GM21447 (cell line): ENCODE data around the gene SAMHD1.
A peak's percentile ranks its signal among the peaks of the same experiment; 100 is the strongest.
"Not testable (repeated sequence)": the region's sequence is repeated elsewhere in the genome, so short reads cannot be mapped to it uniquely, and the experiment has no call there.

Source experiments
- ATAC-seq: cut with Tn5 transposase; IDR thresholded peaks from one replicate; pipeline ENCODE4 v1.9.1; 2021; ENCODE audit not compliant: unreplicated experiment

Gene SAMHD1

DNA sequence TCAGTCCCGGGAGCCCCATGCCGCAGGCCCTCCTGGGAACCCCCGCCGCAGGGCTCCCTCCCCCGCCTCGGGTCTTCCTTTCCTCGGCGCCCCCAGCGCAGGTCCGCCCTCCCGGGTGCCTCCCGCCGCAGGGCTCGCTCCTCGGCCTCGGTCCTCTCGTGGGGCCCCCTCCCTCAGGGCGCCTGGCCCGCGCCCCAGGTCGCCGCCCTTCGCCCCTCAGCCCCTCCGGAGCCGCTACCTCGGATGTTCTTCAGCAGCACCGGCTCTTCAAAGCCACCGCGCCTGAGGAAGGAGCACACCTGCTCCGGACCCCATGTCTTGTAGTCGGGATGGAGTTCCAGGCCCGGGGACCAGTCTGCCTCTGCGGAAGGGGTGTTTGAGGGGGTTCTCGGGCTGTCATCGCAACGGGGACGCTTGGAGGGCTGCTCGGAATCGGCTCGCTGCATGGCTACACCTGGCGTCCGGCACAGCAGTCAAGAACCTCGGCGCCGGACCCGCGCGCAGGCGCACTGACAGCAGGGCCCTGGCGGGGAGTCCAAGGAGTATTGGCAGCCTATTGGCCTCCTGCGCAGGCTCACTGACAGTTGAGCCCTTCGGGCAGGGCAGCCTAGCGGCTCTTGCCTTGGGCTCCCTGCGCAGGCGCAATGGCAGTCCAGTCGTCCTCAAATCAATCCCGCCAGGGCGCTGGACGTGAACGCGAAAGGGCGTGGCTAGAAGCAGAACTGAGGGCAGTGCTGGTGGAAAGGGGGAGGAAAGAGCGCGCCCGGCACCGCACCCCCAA is at the start of gene SAMHD1:
TSS of gene SAMHD1 (minus strand) at position 511 of the 781 bp plus-strand sequence. CDS start at position 446, 65 bp downstream.
- ATAC-seq, result peak; percentile 84

DNA sequence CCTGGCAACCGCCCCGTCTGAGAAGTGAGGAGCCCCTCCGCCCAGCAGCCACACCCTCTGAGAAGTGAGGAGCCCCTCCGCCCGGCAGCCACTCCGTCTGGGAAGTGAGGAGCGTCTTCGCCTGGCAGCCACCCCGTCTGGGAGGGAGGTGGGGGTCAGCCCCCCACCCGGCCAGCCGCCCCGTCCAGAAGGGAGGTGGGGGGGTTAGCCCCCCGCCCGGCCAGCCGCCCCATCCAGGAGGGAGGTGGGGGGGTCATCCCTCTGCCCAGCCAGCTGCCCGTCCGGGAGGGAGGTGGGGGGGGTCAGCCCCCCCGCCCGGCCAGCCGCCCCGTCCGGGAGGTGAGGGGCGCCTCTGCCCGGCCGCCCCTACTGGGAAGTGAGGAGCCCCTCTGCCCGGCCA is 48.7 kb upstream of the SAMHD1 start:
- not testable (repeated sequence) for ATAC-seq

DNA sequence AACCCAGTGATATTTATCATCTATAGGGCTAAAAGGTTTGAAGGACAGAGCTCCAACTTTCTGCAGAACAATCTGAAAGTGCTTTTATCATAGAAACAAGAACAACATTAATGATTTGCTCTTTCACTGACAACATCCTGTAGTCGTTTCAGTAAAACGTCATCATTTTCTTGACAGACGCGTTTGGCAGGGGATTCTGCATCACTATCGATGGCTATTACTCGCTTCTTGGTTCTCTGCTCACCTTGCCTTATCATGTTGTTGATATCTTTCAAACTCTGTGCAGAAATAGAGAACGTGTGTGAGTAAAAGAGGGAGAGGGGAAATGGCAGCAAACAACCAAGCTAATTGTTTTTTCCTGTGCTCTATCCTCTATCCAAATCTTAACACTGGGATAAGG is 47.1 kb upstream of the SAMHD1 start:
- ATAC-seq, result no peak

DNA sequence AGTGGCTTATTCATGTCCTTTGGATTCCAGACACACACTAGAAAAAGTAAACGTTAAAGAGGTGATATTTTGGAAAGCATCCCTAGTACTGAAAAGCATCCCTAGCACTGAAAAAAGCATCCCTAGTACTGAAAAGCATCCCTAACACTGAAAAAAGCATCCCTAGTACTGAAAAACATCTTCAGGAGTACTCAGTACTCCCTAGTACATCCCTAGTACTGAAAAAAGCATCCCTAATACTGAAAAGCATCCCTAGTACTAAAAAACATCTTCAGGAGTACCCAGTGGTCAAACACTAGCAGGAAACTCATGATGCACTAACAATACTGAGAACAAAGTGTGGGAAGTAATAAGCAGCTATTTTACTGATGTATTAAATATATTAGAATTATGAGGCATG is 45.6 kb upstream of the SAMHD1 start:
- no peak for ATAC-seq

DNA sequence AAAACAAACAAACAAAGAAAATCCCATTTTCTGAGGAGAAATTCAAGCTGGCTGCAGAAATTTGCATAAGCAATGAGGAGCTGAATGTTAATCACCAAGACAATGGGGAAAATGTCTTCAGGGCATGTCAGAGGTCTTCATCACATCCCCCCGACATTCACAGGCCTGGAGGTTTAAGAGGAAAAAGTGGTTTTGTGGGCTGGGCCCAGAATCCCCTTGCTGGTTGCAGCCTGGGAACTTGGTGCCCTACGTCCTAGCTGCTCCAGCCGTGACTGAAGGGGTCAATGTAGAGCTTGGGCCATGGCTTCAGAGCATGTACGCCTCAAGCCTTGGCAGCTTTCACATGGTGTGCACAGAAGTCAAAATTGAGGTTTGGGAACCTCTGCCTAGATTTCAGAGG is 42.7 kb upstream of the SAMHD1 start:
- ATAC-seq, result not testable (repeated sequence)

DNA sequence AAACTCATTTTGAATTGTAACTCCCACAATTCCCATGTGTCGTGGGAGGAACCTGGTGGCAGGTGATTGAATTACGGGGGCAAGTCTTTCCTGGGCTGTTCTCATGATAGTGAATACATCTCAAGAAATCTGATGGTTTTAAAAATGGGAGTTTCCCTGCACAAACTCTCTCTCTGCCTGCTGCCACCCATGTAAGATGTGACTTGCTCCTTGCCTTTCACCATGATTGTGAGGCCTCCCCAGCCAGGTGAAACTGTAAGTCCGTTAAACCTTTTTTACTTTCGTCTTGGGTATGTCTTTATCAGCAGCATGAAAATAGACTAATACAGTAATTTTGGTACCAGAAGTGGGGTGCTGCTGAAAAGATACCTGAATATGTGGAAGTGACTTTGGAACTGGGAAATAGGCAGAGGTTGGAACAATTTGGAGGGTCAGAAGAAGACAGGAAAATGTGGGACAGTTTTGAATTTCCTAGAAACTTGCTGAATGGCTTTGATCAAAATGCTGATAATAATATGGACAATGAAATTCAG is 41.4 kb upstream of the SAMHD1 start:
- ATAC-seq, result no peak

DNA sequence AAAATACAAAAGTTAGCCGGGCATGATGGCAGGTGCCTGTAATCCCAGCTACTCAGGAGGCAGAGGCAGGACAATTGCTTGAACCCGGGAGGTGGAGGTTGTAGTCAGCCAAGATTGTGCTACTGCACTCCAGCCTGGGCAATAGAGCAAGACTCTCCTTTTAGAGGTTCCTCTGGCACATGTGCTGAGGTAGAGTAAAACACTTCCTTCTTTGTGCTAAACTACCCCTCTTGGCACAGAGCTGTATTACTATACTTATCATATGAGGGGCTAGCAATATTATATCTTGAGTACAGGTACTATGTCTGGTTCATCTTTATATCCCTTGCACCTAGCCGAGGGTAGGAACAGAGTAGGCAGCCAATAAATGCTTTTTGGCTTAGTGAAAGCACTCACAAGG is 40.2 kb upstream of the SAMHD1 start:
- no peak for ATAC-seq

DNA sequence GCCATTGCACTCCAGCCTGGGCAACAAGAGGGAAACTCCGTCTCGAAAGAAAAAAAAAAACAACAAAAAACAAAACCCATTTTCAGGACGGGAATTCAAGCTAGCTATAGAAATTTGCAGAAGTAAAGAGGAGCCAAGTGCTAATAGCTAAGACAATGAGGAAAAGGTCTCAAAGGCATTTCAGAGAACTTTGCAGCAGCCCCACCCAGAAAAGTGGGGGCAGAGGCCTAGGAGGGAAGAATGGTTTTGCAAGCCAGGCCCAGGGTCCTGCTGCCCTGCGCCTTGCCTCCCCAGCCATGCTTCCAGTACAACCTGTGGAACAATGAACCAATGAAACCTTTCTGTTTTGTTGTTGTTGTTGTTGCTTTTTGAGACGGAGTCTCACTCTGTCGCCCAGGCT is 38.3 kb upstream of the SAMHD1 start:
- no peak for ATAC-seq

DNA sequence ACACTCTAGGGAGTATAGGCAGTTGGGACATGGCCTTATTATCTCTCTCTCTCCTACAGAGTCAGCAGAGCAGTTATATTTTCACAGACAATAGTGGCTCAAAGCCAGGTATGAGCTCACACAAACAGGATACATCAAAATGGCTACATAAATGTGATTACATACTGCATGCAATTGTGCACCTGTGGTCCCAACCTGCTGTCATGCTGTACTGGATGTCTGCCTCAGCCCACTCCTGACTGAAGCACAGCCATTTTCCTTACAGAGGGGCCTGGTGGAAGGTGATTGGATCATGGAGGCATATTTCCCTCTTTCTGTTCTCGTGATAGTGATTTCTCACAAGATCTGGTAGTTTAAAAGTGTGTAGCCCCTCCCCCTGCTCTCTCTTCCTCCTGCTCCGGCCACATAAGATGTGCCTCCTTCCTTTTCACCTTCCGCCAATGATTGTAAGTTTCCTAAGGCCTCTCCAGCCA is 37.0 kb upstream of the SAMHD1 start:
- no peak for ATAC-seq

DNA sequence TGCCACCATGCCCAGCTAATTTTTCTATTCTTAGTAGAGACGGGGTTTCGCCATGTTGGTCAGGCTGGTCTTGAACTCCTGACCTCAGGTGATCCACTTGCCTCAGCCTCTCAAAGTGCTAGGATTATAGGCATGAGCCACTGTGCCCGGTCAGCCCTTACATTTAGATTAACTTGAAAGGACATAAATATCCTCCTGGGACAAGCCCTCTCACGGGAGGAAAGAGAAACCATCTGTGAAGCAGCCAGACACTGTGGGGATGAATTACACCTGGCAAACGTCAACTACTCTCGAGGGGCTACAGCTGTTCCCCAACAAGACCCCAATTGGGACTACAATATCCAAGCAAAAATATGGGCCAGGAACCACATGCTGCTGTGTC is 32.7 kb upstream of the SAMHD1 start:
- ATAC-seq, result no peak

DNA sequence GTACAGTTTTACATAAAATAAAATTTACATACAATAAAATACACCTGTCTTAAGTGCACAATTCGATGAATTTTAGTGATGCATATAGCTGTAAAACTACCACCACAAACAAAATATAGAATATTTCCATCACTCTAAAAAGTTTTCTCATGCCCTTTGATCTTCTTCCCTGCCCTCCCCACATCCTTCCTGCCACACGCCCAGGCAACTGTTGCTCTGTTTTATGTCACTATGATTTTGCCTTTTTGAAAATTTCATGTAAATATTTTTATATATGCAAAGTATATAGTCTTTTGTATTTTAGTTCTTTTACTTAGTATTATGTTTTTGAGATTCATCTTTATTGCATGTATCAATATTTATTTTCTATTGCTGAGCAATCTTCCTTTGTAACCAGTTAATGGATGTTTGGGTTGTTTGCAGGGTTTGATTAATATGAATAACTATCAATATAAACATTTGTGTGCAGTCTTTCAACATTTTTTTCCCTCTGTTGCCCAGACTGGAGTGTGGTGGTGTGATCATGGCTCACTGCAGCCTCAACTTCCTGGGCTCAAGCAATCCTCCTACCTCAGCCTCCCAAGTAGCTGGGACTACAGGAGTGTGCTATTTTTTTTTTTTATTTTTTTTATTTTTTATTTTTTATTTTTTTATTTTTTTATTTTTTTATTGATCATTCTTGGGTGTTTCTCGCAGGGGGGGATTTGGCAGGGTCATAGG is 23.8 kb upstream of the SAMHD1 start:
- no peak for ATAC-seq

DNA sequence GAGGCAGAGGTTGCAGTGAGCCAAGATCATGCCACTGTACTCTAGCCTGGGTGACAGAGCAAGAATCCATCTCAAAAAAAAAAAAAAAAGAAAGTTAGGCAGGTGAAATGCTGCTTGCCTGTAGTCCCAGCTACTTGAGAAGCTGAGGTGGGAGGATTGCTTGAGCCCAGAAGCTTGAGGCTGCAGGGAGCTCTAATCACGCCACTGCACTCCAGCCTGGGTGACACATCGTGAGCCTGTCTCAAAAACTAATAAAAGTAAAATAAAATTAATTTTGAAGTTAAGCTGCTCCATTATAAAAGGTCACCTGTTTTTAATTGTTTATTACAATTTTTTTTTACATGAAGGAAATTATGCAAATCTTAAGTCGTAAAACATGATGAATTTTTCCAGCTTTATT is 23.2 kb upstream of the SAMHD1 start:
- ATAC-seq, result no peak

DNA sequence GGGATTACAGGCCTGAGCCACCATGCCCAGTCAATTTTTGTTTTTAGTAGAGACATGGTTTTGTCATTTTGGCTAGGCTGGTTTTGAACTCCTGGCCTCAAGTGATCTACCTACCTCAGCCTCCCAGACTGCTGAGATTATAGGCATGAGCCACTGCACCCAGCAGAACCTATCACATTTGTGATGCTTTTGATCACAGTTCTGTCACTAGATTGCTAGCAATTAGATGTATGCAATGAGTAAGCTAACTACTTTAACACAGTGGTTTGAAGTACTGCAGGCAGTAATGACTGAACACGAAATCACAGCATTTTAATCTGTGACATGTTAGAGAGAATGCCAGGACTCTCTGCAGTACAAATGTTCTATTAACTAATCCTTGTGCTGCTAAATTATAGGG is 19.6 kb upstream of the SAMHD1 start:
- ATAC-seq, result no peak

DNA sequence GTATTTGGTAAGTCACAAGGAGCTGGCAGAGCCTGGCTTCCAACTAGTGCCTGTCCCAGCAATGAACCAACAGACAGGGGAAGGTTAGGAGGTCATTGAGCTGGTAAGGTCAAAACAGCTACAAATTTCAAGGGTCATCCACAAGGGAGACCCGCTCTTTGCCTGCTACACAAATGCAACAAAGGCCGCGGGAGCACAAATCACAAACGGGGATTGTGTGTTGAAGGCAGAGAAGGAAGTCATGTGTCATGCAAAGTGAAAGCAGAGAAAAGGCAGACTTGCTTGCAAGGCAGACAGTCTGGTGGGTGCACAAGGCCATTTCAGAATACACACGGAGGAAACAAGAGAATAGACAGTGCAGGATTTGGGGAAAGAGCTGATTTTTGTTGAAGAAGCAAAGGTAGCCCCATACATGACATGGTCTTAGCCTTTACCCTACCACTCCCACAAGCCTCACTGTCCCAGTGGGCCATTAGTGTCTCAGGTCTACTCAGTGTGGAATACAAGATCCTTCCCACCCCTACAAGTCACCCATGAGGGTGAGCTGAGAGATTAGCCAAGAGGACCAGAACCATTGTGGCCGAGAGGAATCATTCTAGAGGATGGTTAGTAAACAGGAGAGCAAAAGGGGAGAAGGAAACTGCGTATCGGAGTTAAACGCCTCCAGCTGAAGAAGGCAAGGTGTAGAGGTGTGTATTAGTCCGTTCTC is 18.1 kb upstream of the SAMHD1 start:
- no peak for ATAC-seq

DNA sequence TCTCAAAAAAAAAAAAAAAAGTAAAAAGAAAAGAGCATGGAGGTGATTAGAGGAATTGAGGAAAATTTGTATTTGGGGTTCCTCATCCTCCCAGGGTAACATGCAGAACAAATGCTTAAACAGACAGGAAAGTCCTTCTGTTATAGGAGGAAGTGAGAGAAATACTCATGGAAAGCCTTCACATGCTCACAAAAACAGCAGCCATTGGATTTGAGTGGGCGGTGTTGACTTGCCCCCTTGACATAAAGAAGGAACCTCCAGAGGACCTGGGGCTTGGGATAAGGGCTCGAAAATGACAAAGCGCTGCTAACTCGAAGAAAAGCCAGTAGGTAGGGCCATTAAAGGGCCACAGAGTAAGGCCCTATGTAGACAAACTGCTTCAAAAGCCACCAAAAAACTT is 17.5 kb upstream of the SAMHD1 start:
- ATAC-seq, result no peak

DNA sequence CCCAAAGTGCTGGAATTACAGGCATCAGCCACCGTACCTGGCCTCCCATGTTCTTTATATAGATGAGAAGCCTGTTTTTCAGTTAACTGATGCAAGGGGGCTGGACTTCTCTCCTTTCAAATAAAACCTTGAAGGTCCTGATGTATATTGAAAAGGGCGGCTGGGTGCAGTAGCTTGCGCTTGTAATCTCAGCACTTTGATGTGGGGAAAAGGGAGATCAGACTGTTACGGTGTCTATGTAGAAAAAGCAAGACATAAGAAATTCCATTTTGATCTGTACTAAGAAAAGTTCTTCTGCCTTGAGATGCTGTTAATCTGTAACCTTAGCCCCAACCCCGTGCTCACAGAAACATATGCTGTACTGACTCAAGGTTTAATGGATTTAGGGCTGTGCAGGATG is 16.1 kb upstream of the SAMHD1 start:
- no peak for ATAC-seq

DNA sequence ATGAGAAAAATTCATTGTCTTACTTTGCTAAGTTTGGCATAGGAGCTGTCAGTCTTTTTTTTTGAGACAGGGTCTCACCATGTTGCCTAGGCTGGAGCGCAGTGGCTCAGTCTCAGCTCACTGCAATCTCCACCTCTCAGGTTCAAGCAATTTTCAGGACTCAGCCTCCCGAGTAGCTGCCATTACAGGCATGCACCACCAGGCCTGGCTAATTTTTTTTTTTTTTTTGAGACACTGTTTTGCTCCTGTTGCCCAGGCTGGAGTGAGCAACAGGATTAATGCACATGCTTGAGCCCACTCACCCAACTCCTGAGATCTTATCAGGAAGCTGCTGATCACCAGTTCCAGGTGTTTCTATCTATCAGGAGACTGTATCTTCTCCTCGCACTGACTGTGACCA is 15.5 kb upstream of the SAMHD1 start:
- not testable (repeated sequence) for ATAC-seq

DNA sequence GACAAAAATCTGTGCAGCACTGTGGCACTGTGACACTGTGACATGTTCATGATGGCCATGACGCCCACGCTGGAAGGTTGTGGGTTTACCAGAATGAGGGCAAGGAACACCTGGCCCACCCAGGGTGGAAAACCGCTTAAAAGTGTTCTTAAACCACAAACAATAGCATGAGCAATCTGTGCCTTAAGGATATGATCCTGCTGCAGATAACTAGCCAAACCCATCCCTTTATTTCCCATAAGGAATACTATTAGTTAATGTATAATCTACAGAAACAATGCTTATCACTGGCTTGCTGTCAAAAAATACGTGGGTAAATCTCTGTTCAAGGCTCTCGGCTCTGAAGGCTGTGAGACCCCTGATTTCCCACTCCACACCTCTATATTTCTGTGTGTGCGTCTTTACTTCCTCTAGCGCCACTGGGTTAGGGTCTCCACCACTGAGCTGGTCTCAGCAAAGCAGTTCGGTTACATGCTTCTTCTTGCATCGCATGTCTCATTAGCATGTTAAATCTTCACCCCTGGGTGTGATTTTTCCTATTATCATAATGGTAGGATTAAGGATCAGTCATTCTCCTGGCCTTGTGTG is 10.9 kb upstream of the SAMHD1 start:
- not testable (repeated sequence) for ATAC-seq

DNA sequence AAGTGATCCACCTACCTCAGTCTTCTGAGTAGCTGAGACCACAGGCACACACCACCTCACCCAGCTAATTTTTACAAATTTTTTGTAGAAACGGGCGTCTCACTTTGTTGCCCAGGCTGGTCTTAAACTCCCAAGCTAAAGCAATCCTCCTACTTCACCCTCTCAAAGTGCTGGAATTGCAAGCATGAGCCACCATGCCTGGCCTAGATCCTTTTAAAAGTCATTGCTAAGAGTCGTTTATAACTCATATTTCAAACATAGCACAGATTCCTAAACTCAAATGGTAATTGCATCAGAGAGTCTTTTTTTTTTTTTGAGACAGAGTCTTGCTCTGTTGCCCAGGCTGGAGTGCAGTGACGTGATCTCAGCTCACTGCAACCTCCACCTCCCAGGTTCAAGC is 7.7 kb upstream of the SAMHD1 start:
- no peak for ATAC-seq

DNA sequence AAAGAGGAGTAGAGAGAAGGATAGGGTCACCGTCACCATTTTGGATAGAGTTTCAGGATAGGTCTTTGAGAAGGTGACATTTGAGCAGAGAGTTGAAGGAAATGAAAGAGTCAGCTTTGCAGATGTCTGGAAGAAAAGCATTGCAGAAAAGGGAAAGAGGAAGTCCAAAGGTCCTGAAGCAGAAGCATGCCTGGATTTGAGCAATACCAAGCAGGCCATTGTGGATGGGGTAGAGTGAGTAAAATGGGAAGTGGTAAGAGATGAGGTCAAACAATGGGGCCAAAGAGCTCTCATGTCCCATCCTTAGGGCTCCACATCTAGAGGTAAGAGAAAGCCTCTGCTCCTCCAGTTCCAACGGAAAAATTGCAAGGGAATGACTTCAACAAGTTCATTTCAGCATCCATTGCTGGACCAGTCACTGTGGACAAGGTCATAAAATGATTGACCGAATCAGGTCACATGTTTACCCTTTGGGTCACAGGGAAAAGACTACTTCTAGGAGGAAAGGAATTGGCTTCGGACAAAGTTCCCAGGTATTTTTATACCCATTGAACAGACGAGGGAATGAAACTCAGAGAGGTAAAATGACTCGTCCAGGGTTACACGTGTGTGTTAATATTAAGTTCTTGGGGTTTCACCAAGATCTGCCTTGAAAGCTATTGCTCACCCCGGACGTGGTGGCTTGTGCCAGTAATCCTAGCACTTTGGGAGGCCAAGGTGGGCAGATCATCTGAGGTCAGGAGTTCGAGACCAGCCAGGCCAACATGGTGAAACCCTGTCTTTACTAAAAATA is 6.6 kb upstream of the SAMHD1 start:
- no peak for ATAC-seq
